Fibroblast of villous mesenchyme (primary cell): Measurements from ENCODE around the gene ZKSCAN7. TPM values are rescaled to one million over a fixed set of nuclear protein-coding genes. Genes with fewer than 3 reads are reported as not detected.
"Not testable (repeated sequence)": the region's sequence is repeated elsewhere in the genome, so short reads cannot be mapped to it uniquely, and the experiment has no call there.

Source experiments
- DNase-seq: peaks from one replicate; pipeline ENCODE4 v3.0.0-alpha.2; 2010; ENCODE audit warnings: low read depth
- H3K4me3 ChIP-seq: 2 replicates; pipeline ENCODE4 v1.5.1; 2011; ENCODE audit warnings: low read depth, mild to moderate bottlenecking, low read length
- total RNA-seq: library from RNA; depleted of rRNA; stranded (reverse); fragments of >200 nt; gene quantifications from 2 replicates; pipeline ENCODE4 v1.2.3, GENCODE V29; 2012
- TF ChIP-seq, protein P1 (sequence below): IDR thresholded peaks from 2 replicates; pipeline ENCODE4 v1.5.1; 2012; ENCODE audit warnings: low read depth, mild to moderate bottlenecking, low read length; ENCODE audit not compliant: insufficient read depth

Gene ZKSCAN7
- total RNA-seq, 1 donor: 6.0 TPM

DNA sequence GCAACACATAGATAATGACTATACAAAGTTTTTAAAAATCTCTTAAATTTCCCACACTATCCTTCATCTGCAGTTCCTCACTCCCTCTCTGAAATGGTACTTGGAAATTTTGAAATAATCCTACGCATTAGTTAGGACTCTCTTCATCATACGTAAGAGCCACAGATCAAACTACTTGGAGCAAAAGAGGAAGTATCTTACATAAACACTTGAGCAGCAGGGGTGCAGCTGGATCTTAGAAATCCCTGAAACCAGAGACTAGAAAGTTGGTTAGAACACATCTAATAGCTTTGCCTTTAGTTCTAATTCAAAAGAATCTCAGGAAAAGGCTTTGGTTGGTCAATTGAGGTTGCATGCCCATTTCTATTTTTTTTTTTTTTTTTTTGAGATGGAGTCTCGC lies 38.8 kb upstream of the ZKSCAN7 start:
- no peak overlapping the region for H3K4me3 ChIP-seq
- TF ChIP-seq, protein P1, sequence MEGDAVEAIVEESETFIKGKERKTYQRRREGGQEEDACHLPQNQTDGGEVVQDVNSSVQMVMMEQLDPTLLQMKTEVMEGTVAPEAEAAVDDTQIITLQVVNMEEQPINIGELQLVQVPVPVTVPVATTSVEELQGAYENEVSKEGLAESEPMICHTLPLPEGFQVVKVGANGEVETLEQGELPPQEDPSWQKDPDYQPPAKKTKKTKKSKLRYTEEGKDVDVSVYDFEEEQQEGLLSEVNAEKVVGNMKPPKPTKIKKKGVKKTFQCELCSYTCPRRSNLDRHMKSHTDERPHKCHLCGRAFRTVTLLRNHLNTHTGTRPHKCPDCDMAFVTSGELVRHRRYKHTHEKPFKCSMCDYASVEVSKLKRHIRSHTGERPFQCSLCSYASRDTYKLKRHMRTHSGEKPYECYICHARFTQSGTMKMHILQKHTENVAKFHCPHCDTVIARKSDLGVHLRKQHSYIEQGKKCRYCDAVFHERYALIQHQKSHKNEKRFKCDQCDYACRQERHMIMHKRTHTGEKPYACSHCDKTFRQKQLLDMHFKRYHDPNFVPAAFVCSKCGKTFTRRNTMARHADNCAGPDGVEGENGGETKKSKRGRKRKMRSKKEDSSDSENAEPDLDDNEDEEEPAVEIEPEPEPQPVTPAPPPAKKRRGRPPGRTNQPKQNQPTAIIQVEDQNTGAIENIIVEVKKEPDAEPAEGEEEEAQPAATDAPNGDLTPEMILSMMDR: no peak
- DNase-seq: no peak

DNA sequence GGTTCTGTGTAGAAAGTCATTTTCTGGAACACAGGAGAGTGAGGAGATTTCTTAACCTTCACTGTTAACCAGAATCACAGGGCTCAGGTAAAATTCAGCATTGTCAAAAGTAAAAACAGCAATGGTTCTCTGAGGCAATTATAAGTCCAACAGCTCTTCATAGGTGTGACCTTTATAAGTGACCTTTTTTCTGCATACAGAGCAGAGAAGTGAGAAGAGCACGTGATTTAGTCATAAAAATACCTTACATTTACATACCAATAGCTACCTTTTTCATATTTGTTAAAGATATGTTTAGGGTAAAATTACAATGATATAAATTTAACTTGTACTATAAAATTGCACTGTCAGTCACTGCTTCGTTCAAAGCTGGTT lies 36.2 kb upstream of the ZKSCAN7 start:
- no peak overlapping the region for H3K4me3 ChIP-seq
- TF ChIP-seq, protein P1: no peak
- DNase-seq: no peak

DNA sequence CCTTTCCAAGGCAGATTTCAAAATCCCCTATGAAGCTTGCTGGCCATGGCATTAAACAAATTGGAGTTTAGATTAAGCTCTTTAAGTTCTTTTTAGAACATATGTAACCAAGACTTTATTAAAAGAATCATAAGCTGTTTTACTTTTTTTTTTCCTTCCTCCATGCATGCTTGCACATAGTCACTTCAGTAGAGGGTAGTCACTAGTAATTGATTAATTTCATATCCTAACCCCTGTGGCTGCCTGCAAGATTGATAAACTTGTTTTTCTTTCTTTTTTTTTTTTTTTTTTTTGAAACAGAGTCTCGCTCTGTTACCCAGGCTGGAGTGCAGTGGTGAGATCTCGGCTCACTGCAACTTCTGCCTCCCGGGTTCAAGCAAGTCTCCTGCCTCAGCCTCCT lies 33.3 kb upstream of the ZKSCAN7 start:
- no peak overlapping the region for H3K4me3 ChIP-seq
- no peak for DNase-seq
- TF ChIP-seq, protein P1: no peak

DNA sequence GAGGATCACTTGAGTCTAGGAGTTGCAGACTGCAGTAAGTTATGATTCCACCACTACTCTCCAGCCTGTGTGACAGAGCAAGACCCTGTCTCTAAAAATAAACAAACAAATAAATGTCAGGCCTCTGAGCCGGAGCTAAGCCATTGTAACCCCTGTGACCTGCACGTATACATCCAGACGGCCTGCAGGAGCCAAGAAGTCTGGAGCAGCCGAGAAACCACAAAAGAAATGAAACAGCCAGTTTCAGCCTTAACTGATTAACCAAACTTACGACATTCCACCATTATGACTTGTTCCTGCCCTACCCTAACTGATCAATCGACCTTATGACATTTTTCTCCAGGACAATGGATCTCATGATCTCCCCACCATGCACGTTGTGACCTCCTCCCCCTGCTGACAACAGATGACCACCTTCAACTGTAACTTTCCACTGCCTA lies 32.5 kb upstream of the ZKSCAN7 start:
- TF ChIP-seq, protein P1: no peak
- no peak overlapping the region for H3K4me3 ChIP-seq
- no peak for DNase-seq

DNA sequence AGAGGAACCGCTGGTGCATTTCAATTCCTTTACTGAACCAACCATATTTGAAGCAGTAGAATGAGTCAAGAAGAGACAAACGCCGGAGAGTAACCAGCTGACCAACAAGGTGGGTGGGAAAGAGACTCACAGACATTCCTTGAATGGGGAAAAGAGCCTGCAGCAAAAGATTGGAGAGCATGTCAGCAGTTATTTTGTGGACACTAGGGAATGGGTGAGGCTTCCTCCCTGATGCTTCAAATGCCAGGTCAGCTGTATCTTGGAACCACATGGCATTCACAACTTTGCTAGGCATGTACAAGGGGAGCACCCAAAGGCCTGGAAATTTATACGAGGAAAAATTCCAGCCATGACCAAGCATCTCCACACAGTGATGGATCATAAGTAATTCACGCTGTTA lies 29.9 kb upstream of the ZKSCAN7 start:
- TF ChIP-seq, protein P1: no peak
- DNase-seq: no peak

DNA sequence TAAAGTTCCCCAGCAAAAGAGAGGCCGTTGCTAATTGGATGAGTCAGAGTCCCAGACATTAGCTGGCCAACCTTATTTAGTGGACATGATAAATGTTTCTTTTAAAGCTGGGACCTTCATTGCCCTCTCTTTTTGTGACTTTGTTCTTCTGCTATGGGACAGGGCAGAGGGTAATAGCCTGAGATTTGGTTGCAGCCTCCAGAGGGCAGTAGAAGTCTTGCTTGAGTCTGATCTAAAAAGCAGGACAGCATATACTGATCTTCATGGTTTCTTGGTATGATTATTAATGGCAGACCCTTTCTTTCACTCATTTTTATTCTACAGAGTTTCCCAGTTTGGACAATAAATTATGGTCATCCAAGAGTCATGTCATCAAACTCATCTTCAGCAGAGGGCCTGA lies 25.1 kb upstream of the ZKSCAN7 start:
- peak; percentile 25 for DNase-seq
- TF ChIP-seq, protein P1: peak; percentile 36
- no peak overlapping the region for H3K4me3 ChIP-seq

More for the DNA sequence above, 29.9 kb upstream of the ZKSCAN7 start:
- no peak overlapping the region for H3K4me3 ChIP-seq

DNA sequence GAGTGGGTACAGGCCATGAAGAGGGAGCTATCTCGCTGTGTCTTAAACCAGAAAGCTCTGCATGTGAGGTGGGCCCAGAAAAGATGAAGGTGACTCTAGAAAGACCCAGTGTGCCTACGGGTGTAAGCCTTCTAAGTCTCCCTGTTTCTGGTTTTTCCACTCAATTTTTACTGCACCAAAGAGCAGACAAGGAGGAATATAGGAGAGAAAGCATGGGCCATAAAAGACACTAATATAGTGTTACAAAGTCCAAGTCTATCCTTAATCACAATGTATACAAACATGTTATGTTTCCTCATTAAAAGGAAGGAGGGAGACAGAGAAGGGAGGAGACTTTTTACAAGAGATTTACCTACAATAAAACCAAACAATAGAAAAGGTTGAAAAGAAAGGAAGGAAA lies 24.1 kb upstream of the ZKSCAN7 start:
- TF ChIP-seq, protein P1: no peak

DNA sequence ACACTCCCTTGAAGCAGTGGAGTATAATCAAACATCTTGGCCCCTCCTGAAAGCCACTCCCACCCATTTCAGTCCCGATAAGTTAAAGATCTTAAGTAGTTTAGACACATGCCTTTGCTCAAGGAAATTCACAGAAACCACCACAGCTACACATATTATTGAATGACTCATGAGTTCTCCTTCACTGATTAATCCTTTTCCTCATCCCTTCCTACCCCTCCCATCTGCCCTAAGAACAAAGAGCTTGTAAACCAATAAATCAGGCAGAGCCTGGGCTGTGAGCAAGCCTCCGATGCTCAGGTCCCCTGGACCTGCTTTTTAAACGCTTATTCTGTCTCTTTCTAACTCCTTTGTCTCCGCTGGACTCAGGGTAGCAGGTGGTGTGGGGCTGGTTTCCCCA lies 20.3 kb upstream of the ZKSCAN7 start:
- DNase-seq: peak; percentile 6
- H3K4me3 ChIP-seq: not testable (repeated sequence)

More for the DNA sequence above, 24.1 kb upstream of the ZKSCAN7 start:
- DNase-seq: no peak
- H3K4me3 ChIP-seq: no peak overlapping the region
